OCI-LY7 (cell line): ENCODE results near the gene PCCA. TPM values are rescaled to one million over a fixed set of nuclear protein-coding genes. Genes with fewer than 3 reads are reported as not detected.

ENCODE experiments used
- BruUV-seq: library from RNA; stranded (reverse); fragments of 400-500 nt; replicated peaks from 2 replicates; lab custom pipeline; 2021; lab: Mats Ljungman, UMichigan
- CTCF ChIA-PET: fragments of 300-600 bp; sonication (Branson Sonifier 250); formaldehyde crosslinking; loops from one replicate; lab custom pipeline; 2022; ENCODE audit warnings: antibody characterized with exemption; ENCODE audit not compliant: unreplicated experiment; lab: Charles Lee
- POLR2A ChIA-PET: fragments of 300-600 bp; sonication (Branson Sonifier 250); formaldehyde crosslinking; loops from one replicate; lab custom pipeline; 2022; ENCODE audit warnings: antibody characterized with exemption; lab: Charles Lee
- DNase-seq: peaks from one replicate; pipeline ENCODE4 v3.0.0-alpha.2; 2015; ENCODE audit warnings: low spot score
- H2AFZ ChIP-seq: fragments of 200-600 bp; sonication (generic), shearing (Covaris generic); 2 replicates; pipeline ENCODE4 v1.6.1; 2014; ENCODE audit warnings: mild to moderate bottlenecking, antibody characterized with exemption, low read length, moderate library complexity
- H3K27ac ChIP-seq: fragments of 200-600 bp; sonication (generic); 2 replicates; pipeline ENCODE4 v1.5.1; 2014; ENCODE audit warnings: mixed run types, low read depth, mild to moderate bottlenecking, moderate library complexity, low read length, inconsistent platforms; ENCODE audit not compliant: poor library complexity, severe bottlenecking
- H3K36me3 ChIP-seq: fragments of 200-600 bp; sonication (generic); 2 replicates; pipeline ENCODE4 v1.6.1; 2014; ENCODE audit warnings: mild to moderate bottlenecking, antibody characterized with exemption, low read length, moderate library complexity, mixed read lengths; ENCODE audit not compliant: insufficient read depth
- H3K4me1 ChIP-seq: fragments of 200-600 bp; sonication (generic); 2 replicates; pipeline ENCODE4 v1.5.1; 2014; ENCODE audit warnings: mild to moderate bottlenecking, low read length; ENCODE audit not compliant: insufficient read depth, poor library complexity, severe bottlenecking
- H3K4me2 ChIP-seq: fragments of 200-600 bp; sonication (generic); 2 replicates; pipeline ENCODE4 v1.6.1; 2014; ENCODE audit warnings: mild to moderate bottlenecking, low read length
- H3K4me3 ChIP-seq: fragments of 200-600 bp; sonication (generic); 2 replicates; pipeline ENCODE4 v1.5.1; 2014; ENCODE audit warnings: mild to moderate bottlenecking, low read depth, low read length; ENCODE audit not compliant: poor library complexity, severe bottlenecking
- H3K79me2 ChIP-seq: fragments of 200-600 bp; sonication (generic); 2 replicates; pipeline ENCODE4 v1.6.1; 2016; ENCODE audit warnings: low read depth, mild to moderate bottlenecking, low read length, moderate library complexity, mixed read lengths; ENCODE audit not compliant: insufficient read depth
- H3K9me2 ChIP-seq: fragments of 200-600 bp; sonication (generic); 2 replicates; pipeline ENCODE4 v1.6.1; 2016; ENCODE audit warnings: mild to moderate bottlenecking, low read length, mixed read lengths; ENCODE audit not compliant: insufficient read depth
- H3K9me3 ChIP-seq: fragments of 200-600 bp; sonication (generic); 2 replicates; pipeline ENCODE4 v1.6.1; 2014; ENCODE audit warnings: mild to moderate bottlenecking, mixed run types, low read length, mixed read lengths
- H4K20me1 ChIP-seq: fragments of 200-600 bp; sonication (generic); 2 replicates; pipeline ENCODE4 v1.6.1; 2014; ENCODE audit warnings: mild to moderate bottlenecking, antibody characterized with exemption, low read length, moderate library complexity, mixed read lengths; ENCODE audit not compliant: insufficient read depth
- EZH2phosphoT487 ChIP-seq: fragments of 200-600 bp; sonication (generic); IDR thresholded peaks from 2 replicates; pipeline ENCODE4 v1.6.1; 2018; ENCODE audit warnings: low read depth, borderline replicate concordance, mild to moderate bottlenecking, mixed run types, antibody characterized with exemption, low read length, moderate library complexity, mixed read lengths
- intact Hi-C: fragments of 100-400 bp; cut with micrococcal nuclease; formaldehyde crosslinking; loops from one replicate; pipeline ENCODE4 v1.10.0; 2022; ENCODE audit not compliant: unreplicated experiment
- total RNA-seq, 2 experiments: library from RNA; depleted of rRNA in 1 of 2; stranded (reverse); fragments of >200 nt in 1 of 2; shearing (Covaris generic) in 1 of 2; gene quantifications; 2 replicates each; pipeline ENCODE4 v1.2.3, GENCODE V29; 2014 to 2022
- TF ChIP-seq, protein P1 (sequence below): fragments of 200-600 bp; sonication (generic); conservative IDR thresholded peaks from 2 replicates; pipeline ENCODE4 v1.5.1; 2014; ENCODE audit warnings: mild to moderate bottlenecking, antibody characterized with exemption, low read length, moderate library complexity, mixed read lengths

Gene PCCA
- total RNA-seq, 2 experiments from 2014 or later: 2.7 to 7.2 TPM

DNA sequence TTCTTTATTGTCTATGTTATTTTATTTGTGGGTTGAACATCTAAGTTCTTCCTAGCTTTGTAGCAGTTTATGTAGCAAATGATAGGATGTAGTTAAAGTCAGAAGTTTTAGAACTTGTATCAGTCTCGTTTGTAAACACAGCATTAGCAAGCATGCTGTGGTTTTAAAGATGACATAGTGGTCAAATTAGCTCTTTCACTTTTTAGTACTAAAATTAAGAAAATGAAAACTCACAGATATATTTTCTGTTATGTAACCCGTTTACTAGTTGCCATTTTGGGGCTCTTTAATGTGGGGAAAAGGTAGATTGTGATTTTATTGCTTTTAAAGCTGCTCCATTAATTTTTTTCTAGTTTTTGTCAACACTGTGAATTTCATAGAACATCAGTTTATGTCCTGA, 216.5 kb downstream of the PCCA start:
- CTCF ChIA-PET: interaction anchor here (0.5 kb wide), 1 partner anchor 134 kb away, joined by 3 read pairs; no protein-coding TSS in a partner anchor
- Histone ChIP-seq H3K36me3 (no peaks in the 10 kb centered on the region), H3K27ac (no peak overlapping the region), H3K79me2 (no peaks in the 10 kb centered on the region), H3K4me1 (no peaks in the 10 kb centered on the region), H2AFZ (no peak overlapping the region), H3K4me3 (no peak overlapping the region), H3K9me2 (no peaks in the 10 kb centered on the region), H3K9me3 (no peaks in the 10 kb centered on the region), H4K20me1 (no peaks in the 10 kb centered on the region), H3K4me2 (no peak overlapping the region)
- intact Hi-C loops: no loop called here
- TF ChIP-seq, protein P1, sequence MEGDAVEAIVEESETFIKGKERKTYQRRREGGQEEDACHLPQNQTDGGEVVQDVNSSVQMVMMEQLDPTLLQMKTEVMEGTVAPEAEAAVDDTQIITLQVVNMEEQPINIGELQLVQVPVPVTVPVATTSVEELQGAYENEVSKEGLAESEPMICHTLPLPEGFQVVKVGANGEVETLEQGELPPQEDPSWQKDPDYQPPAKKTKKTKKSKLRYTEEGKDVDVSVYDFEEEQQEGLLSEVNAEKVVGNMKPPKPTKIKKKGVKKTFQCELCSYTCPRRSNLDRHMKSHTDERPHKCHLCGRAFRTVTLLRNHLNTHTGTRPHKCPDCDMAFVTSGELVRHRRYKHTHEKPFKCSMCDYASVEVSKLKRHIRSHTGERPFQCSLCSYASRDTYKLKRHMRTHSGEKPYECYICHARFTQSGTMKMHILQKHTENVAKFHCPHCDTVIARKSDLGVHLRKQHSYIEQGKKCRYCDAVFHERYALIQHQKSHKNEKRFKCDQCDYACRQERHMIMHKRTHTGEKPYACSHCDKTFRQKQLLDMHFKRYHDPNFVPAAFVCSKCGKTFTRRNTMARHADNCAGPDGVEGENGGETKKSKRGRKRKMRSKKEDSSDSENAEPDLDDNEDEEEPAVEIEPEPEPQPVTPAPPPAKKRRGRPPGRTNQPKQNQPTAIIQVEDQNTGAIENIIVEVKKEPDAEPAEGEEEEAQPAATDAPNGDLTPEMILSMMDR: no peak
- TF ChIP-seq EZH2phosphoT487: no peak
- DNase-seq: no peak
- POLR2A ChIA-PET: interaction anchor here (0.6 kb wide), 1 partner anchor 43 kb away, joined by 4 read pairs; no protein-coding TSS in a partner anchor
- no TSS peak for BruUV-seq

DNA sequence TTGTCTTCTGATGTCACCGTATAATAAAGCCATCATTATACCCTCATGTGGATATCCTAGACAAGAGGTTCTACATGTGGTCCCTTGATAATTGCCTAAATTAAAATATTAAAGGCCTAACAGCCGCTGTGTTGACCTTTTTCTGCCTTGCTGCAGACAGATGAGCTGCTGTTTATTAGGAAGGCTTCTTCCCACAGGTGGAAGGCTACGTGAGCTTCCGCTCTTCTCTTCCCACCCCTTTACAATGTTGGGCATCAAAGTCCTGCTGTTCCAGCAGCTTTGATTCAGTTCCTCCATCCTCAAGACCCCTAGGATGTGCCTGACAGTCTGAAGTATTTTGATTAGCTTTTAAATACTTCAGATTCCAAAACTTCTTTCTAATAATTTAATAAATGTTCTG, 217.1 kb downstream of the PCCA start:
- Histone ChIP-seq H3K36me3 (no peaks in the 10 kb centered on the region), H3K9me2 (no peaks in the 10 kb centered on the region), H2AFZ (no peak overlapping the region), H4K20me1 (no peaks in the 10 kb centered on the region), H3K4me1 (no peaks in the 10 kb centered on the region), H3K79me2 (no peaks in the 10 kb centered on the region), H3K4me2 (no peak overlapping the region), H3K4me3 (no peak overlapping the region), H3K9me3 (no peaks in the 10 kb centered on the region), H3K27ac (no peak overlapping the region)
- POLR2A ChIA-PET: interaction anchor here (0.6 kb wide), 1 partner anchor 42 kb away, joined by 4 read pairs; no protein-coding TSS in a partner anchor
- BruUV-seq: no TSS peak
- CTCF ChIA-PET: interaction anchor here (0.5 kb wide), 1 partner anchor 134 kb away, joined by 3 read pairs; no protein-coding TSS in a partner anchor
- TF ChIP-seq, protein P1: no peak
- no peak for TF ChIP-seq EZH2phosphoT487
- intact Hi-C loops: no loop called here
- DNase-seq: no peak

DNA sequence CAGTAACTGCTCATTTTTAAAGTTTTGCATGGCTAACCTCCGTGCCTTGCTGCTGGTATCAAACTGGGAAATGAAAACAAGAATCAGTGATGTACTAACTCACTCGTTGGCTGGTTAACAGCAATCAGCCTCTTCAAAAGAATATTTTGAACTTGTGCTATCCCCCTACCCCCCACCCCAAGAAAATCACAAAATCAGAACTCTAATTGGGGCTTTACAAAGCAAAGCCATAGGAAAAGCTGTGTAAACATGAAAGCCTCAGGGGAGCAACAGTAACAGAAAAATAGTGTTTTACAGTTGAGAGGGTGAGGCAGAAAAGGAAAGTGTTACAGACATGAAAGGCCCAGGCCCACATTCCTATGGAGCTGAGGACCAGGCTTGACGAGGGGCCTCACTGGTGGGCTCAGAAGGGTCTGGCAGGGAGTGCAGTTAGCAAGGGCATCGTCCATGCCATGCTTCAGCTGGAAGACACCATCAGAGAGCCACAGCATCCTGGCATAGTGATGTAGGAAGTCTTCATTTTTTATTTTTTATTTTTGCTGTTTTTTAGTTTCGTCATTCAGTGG, 217.6 kb downstream of the PCCA start:
- Histone ChIP-seq H3K79me2 (no peaks in the 10 kb centered on the region), H3K9me3 (no peaks in the 10 kb centered on the region), H3K36me3 (no peaks in the 10 kb centered on the region), H3K27ac (no peak overlapping the region), H3K4me3 (no peak overlapping the region), H3K4me2 (no peak overlapping the region), H4K20me1 (no peaks in the 10 kb centered on the region), H3K9me2 (no peaks in the 10 kb centered on the region), H3K4me1 (no peaks in the 10 kb centered on the region), H2AFZ (no peak overlapping the region)
- intact Hi-C loops: no loop called here
- DNase-seq: no peak
- no peak for TF ChIP-seq EZH2phosphoT487
- TF ChIP-seq, protein P1: no peak
- ChIA-PET CTCF (no interaction called here), POLR2A (no interaction called here)
- no TSS peak for BruUV-seq
